A673 (cell line): ENCODE data around the gene RPL36A. TPM values are rescaled to one million over a fixed set of nuclear protein-coding genes. Genes with fewer than 3 reads are reported as not detected.
A peak's percentile ranks its signal among the peaks of the same experiment; 100 is the strongest.

Experiments used
- BruUV-seq: library from RNA; stranded (reverse); fragments of 400-500 nt; replicated peaks from 2 replicates; lab custom pipeline; 2021; lab: Mats Ljungman, UMichigan
- CTCF ChIA-PET: fragments of 300-600 bp; sonication (Branson Sonifier 250); formaldehyde crosslinking; loops from one replicate; lab custom pipeline; 2022; ENCODE audit warnings: antibody characterized with exemption; lab: Charles Lee
- POLR2A ChIA-PET: fragments of 300-600 bp; sonication (Branson Sonifier 250); formaldehyde crosslinking; loops from one replicate; lab custom pipeline; 2022; ENCODE audit warnings: antibody characterized with exemption; ENCODE audit not compliant: low non-redundant PET; lab: Charles Lee
- DNase-seq: peaks from one replicate; pipeline ENCODE4 v3.0.0-alpha.2; 2015; ENCODE audit warnings: low spot score
- H3K27ac ChIP-seq: fragments of 200-600 bp; sonication (generic); 2 replicates; pipeline ENCODE4 v1.5.1; 2016; ENCODE audit warnings: mixed run types, low read depth, mild to moderate bottlenecking, mixed read lengths, antibody characterized with exemption, low read length; ENCODE audit not compliant: poor library complexity, severe bottlenecking
- H3K27me3 ChIP-seq: fragments of 200-600 bp; sonication (generic); replicated peaks from 2 replicates; pipeline ENCODE4 v1.6.1; 2017; ENCODE audit warnings: mixed run types, low read depth, mild to moderate bottlenecking, mixed read lengths, antibody characterized with exemption, low read length; ENCODE audit not compliant: insufficient read depth, poor library complexity
- H3K36me3 ChIP-seq: fragments of 200-600 bp; sonication (generic); 2 replicates; pipeline ENCODE4 v1.6.1; 2016; ENCODE audit warnings: mixed run types, mild to moderate bottlenecking, mixed read lengths, antibody characterized with exemption, low read length; ENCODE audit not compliant: insufficient read depth, poor library complexity, severe bottlenecking
- H3K4me1 ChIP-seq: fragments of 200-600 bp; sonication (generic); 2 replicates; pipeline ENCODE4 v1.6.1; 2017; ENCODE audit warnings: mixed run types, mild to moderate bottlenecking, mixed read lengths, antibody characterized with exemption, low read length; ENCODE audit not compliant: insufficient read depth, poor library complexity, severe bottlenecking
- H3K4me3 ChIP-seq: fragments of 200-600 bp; sonication (generic); 2 replicates; pipeline ENCODE4 v1.5.1; 2016; ENCODE audit warnings: low read depth, mixed run types, mild to moderate bottlenecking, mixed read lengths, low read length; ENCODE audit not compliant: poor library complexity, severe bottlenecking
- H3K9me3 ChIP-seq: fragments of 200-600 bp; sonication (generic); 2 replicates; pipeline ENCODE4 v1.6.1; 2016; ENCODE audit warnings: mixed run types, low read depth, mild to moderate bottlenecking, mixed read lengths, antibody characterized with exemption, low read length; ENCODE audit not compliant: poor library complexity, severe bottlenecking
- EZH2 ChIP-seq: fragments of 200-600 bp; sonication (generic); IDR thresholded peaks from 2 replicates; pipeline ENCODE4 v1.6.1; 2017; ENCODE audit warnings: borderline replicate concordance, low read depth, mild to moderate bottlenecking, mixed read lengths, antibody characterized with exemption, low read length; ENCODE audit not compliant: poor library complexity, severe bottlenecking
- intact Hi-C: fragments of 100-400 bp; cut with micrococcal nuclease; formaldehyde crosslinking; loops from one replicate; pipeline ENCODE4 v1.10.0; 2022; ENCODE audit not compliant: unreplicated experiment
- total RNA-seq: library from RNA; stranded (reverse); gene quantifications from 2 replicates; pipeline ENCODE4 v1.2.3, GENCODE V29; 2021
- TF ChIP-seq, protein P1 (sequence below): fragments of 300-800, 200-600 bp; sonication (generic); conservative IDR thresholded peaks from 2 replicates; pipeline ENCODE4 v1.5.1; 2017; ENCODE audit warnings: low read depth, mild to moderate bottlenecking, antibody characterized with exemption, low read length, moderate library complexity, mixed read lengths

The RPL36A gene
- total RNA-seq, 1 experiment from 2014 or later, result 316 TPM

DNA sequence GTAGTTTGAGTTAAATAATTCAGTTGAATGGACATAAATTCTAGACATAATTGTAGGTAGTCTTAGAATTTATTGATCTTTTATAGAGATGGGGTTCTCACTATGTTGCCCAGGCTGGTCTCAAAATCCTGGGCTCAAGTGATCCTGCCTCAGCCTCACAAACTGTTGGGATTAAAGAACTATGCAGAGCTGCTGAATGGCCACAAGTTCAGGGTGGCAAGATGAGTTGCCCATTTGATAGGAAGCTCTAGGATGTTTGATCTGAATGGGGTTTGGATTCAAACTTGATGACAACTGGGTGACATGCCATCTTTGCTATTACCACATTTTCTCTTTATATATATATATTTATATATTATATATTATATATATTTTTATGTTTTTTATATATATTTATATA, 3.6 kb downstream of the RPL36A start:
- H3K27me3 ChIP-seq, result no peaks in the 10 kb centered on the region
- intact Hi-C loops, result no loop called here
- TF ChIP-seq, protein P1, sequence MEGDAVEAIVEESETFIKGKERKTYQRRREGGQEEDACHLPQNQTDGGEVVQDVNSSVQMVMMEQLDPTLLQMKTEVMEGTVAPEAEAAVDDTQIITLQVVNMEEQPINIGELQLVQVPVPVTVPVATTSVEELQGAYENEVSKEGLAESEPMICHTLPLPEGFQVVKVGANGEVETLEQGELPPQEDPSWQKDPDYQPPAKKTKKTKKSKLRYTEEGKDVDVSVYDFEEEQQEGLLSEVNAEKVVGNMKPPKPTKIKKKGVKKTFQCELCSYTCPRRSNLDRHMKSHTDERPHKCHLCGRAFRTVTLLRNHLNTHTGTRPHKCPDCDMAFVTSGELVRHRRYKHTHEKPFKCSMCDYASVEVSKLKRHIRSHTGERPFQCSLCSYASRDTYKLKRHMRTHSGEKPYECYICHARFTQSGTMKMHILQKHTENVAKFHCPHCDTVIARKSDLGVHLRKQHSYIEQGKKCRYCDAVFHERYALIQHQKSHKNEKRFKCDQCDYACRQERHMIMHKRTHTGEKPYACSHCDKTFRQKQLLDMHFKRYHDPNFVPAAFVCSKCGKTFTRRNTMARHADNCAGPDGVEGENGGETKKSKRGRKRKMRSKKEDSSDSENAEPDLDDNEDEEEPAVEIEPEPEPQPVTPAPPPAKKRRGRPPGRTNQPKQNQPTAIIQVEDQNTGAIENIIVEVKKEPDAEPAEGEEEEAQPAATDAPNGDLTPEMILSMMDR, result no peak
- no peak for TF ChIP-seq EZH2
- no TSS peak for BruUV-seq
- POLR2A ChIA-PET, result no interaction called here
- peaks cover 35% of the 10 kb centered on the region for H3K36me3 ChIP-seq
- CTCF ChIA-PET, result no interaction called here
- DNase-seq, result no peak
- H3K4me3 ChIP-seq, result no peak overlapping the region
- no peak overlapping the region for H3K27ac ChIP-seq
- H3K9me3 ChIP-seq, result no peaks in the 10 kb centered on the region
- H3K4me1 ChIP-seq, result no peaks in the 10 kb centered on the region

- Histone ChIP-seq H3K9me3 (no peaks in the 10 kb centered on the region), H3K27ac (no peak overlapping the region), H3K36me3 (peaks cover 39% of the 10 kb centered on the region), H3K4me3 (no peak overlapping the region), H3K4me1 (no peaks in the 10 kb centered on the region), H3K27me3 (no peaks in the 10 kb centered on the region)
- CTCF ChIA-PET, result no interaction called here
- peak; percentile 23 for DNase-seq
- intact Hi-C loops, result no loop called here
- POLR2A ChIA-PET, result no interaction called here
- no TSS peak for BruUV-seq
- no peak for TF ChIP-seq EZH2
- TF ChIP-seq, protein P1, result no peak
Observed at GRCh38 chrX:101395789-101396188, 5.0 kb downstream of the RPL36A start.

- no peak overlapping the region for H3K27ac ChIP-seq
- intact Hi-C loops, result no loop called here
Observed at GRCh38 chrX:101397779-101398178, 7.0 kb downstream of the RPL36A start.

More at GRCh38 chrX:101397779-101398178, 7.0 kb downstream of the RPL36A start:
- ChIA-PET CTCF (no interaction called here), POLR2A (interaction anchor here (0.6 kb wide), 1 partner anchor 23 kb away, joined by 3 read pairs; no protein-coding TSS in a partner anchor)
- Histone ChIP-seq H3K36me3 (peaks cover 29% of the 10 kb centered on the region), H3K27me3 (no peaks in the 10 kb centered on the region), H3K4me1 (no peaks in the 10 kb centered on the region), H3K9me3 (no peaks in the 10 kb centered on the region), H3K4me3 (no peak overlapping the region)
- no peak for DNase-seq
- TSS peak; percentile 9 for BruUV-seq
- TF ChIP-seq, protein P1, result no peak
